ENCODE data around the gene RND3. TPM values are rescaled to one million over a fixed set of nuclear protein-coding genes. Genes with fewer than 3 reads are reported as not detected.

The RND3 gene
- total RNA-seq, 1 donor from 2014 or later = 63.5 TPM

- no peak for DNase-seq (ENCODE audit: low spot score)
Measured at GRCh38 chr2:150476286-150476685, 11.2 kb downstream of the RND3 start.

- DNase-seq (ENCODE audit: low spot score) = no peak
Measured at GRCh38 chr2:150475479-150476250, 11.8 kb downstream of the RND3 start.

- DNase-seq (ENCODE audit: low spot score) = no peak
Measured at GRCh38 chr2:150474326-150475074, 13.0 kb downstream of the RND3 start.

GRCh38 chr2:150473767-150474166, 13.7 kb downstream of the RND3 start:
- DNase-seq (ENCODE audit: low spot score) = no peak

- DNase-seq (ENCODE audit: low spot score) = no peak
Measured at GRCh38 chr2:150472511-150472899, 15.0 kb downstream of the RND3 start.

- DNase-seq (ENCODE audit: low spot score) = no peak
Measured at GRCh38 chr2:150471813-150472510, 15.5 kb downstream of the RND3 start.

GRCh38 chr2:150470435-150470834, 17.0 kb downstream of the RND3 start:
- DNase-seq (ENCODE audit: low spot score) = no peak

GRCh38 chr2:150469706-150470274, 17.7 kb downstream of the RND3 start:
- no peak for DNase-seq (ENCODE audit: low spot score)

- DNase-seq (ENCODE audit: low spot score) = no peak
Measured at GRCh38 chr2:150468350-150468960, 19.0 kb downstream of the RND3 start.

- no peak for DNase-seq (ENCODE audit: low spot score)
Measured at GRCh38 chr2:150467621-150467963, 19.9 kb downstream of the RND3 start.

- no peak for DNase-seq (ENCODE audit: low spot score)
Measured at GRCh38 chr2:150466741-150467620, 20.5 kb downstream of the RND3 start.

GRCh38 chr2:150465703-150466569, 21.5 kb downstream of the RND3 start:
- DNase-seq (ENCODE audit: low spot score) = no peak

GRCh38 chr2:150464986-150465385, 22.5 kb downstream of the RND3 start:
- no peak for DNase-seq (ENCODE audit: low spot score)

- no peak for DNase-seq (ENCODE audit: low spot score)
Measured at GRCh38 chr2:150464270-150464669, 23.2 kb downstream of the RND3 start.

GRCh38 chr2:150462770-150463169, 24.7 kb downstream of the RND3 start:
- no peak for DNase-seq (ENCODE audit: low spot score)

- no peak for DNase-seq (ENCODE audit: low spot score)
Measured at GRCh38 chr2:150459281-150459680, 28.2 kb downstream of the RND3 start.

- DNase-seq (ENCODE audit: low spot score) = no peak
Measured at GRCh38 chr2:150450765-150451164, 36.7 kb downstream of the RND3 start.

GRCh38 chr2:150449856-150450255, 37.6 kb downstream of the RND3 start:
- no peak for DNase-seq (ENCODE audit: low spot score)

GRCh38 chr2:150445398-150445797, 42.1 kb downstream of the RND3 start:
- no peak for DNase-seq (ENCODE audit: low spot score)

GRCh38 chr2:150442484-150442883, 45.0 kb downstream of the RND3 start:
- no peak for DNase-seq (ENCODE audit: low spot score)

Measured in ureter (tissue), 1 donor.